Measurements from ENCODE around the gene SF1. TPM values are rescaled to one million over a fixed set of nuclear protein-coding genes. Genes with fewer than 3 reads are reported as not detected.
A peak's percentile ranks its signal among the peaks of the same experiment; 100 is the strongest.

Gene SF1
- total RNA-seq, 2 donors from 2014 or later, result 1,476 to 1,622 TPM

GRCh38 chr11:64722141-64723065 lies 55.9 kb downstream of the SF1 start:
- ATAC-seq (no peak), DNase-seq (no peak)
- Mint-ChIP-seq H3K4me3 (peak overlapping the region; percentile 70), H3K4me1 (peaks cover 22% of the 10 kb centered on the region), H3K27ac (no peak overlapping the region), H3K27me3 (peaks cover 36% of the 10 kb centered on the region), H3K36me3 (ENCODE audit: low read depth) (peaks cover 2% of the 10 kb centered on the region)
- no peaks in the 10 kb centered on the region for H3K9me3 ChIP-seq (ENCODE audit: control insufficient read depth, low read length, poor library complexity, severe bottlenecking)

- H3K9me3 ChIP-seq (ENCODE audit: control insufficient read depth, low read length, poor library complexity, severe bottlenecking), result no peaks in the 10 kb centered on the region
- no peak overlapping the region for H3K27ac Mint-ChIP-seq
- peaks cover 20% of the 10 kb centered on the region for H3K4me1 Mint-ChIP-seq
- no peak overlapping the region for H3K4me3 Mint-ChIP-seq
- ATAC-seq, result no peak
- H3K36me3 Mint-ChIP-seq (ENCODE audit: low read depth), result peaks cover 4% of the 10 kb centered on the region
- peaks cover 47% of the 10 kb centered on the region for H3K27me3 Mint-ChIP-seq
- DNase-seq, result no peak
Observed at GRCh38 chr11:64721359-64721699, 57.0 kb downstream of the SF1 start.

GRCh38 chr11:64720640-64721358 lies 57.5 kb downstream of the SF1 start:
- Mint-ChIP-seq H3K4me1 (peaks cover 20% of the 10 kb centered on the region), H3K27me3 (peaks cover 52% of the 10 kb centered on the region), H3K27ac (no peak overlapping the region), H3K4me3 (no peak overlapping the region), H3K36me3 (ENCODE audit: low read depth) (peaks cover 4% of the 10 kb centered on the region)
- ATAC-seq, result no peak
- H3K9me3 ChIP-seq (ENCODE audit: control insufficient read depth, low read length, poor library complexity, severe bottlenecking), result no peaks in the 10 kb centered on the region
- no peak for DNase-seq

- peaks cover 59% of the 10 kb centered on the region for H3K27me3 Mint-ChIP-seq
- H3K4me3 Mint-ChIP-seq, result peak overlapping the region; percentile 47
- H3K4me1 Mint-ChIP-seq, result peaks cover 15% of the 10 kb centered on the region
- H3K27ac Mint-ChIP-seq, result no peak overlapping the region
- no peaks in the 10 kb centered on the region for H3K9me3 ChIP-seq (ENCODE audit: control insufficient read depth, low read length, poor library complexity, severe bottlenecking)
- ATAC-seq (no peak), DNase-seq (no peak)
- peaks cover 4% of the 10 kb centered on the region for H3K36me3 Mint-ChIP-seq (ENCODE audit: low read depth)
Observed at GRCh38 chr11:64720167-64720566, 58.2 kb downstream of the SF1 start.

- ATAC-seq (no peak), DNase-seq (no peak)
- Mint-ChIP-seq H3K4me3 (no peak overlapping the region), H3K4me1 (peaks cover 14% of the 10 kb centered on the region), H3K27me3 (peaks cover 66% of the 10 kb centered on the region), H3K36me3 (ENCODE audit: low read depth) (peaks cover 4% of the 10 kb centered on the region), H3K27ac (no peak overlapping the region)
- no peaks in the 10 kb centered on the region for H3K9me3 ChIP-seq (ENCODE audit: control insufficient read depth, low read length, poor library complexity, severe bottlenecking)
Observed at GRCh38 chr11:64719406-64719805, 58.9 kb downstream of the SF1 start.

DNA sequence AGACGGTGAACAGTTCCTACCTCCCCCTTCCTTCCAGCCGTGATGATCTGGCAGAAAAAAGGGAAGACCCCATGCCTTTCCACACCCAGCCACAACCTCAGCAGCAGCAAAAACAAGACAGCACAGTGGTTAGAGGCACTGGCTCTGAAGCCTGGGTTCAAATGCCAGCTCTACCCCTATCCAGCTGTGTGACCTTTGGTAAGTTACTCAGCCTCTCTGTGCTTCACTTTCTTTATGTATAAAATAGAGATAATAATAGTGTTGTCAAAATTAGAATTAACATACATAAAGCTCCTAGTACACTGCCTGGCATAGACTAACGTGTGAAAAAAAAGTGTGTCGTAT lies 59.6 kb downstream of the SF1 start:
- Mint-ChIP-seq H3K4me3 (no peak overlapping the region), H3K4me1 (peaks cover 14% of the 10 kb centered on the region), H3K27me3 (peaks cover 73% of the 10 kb centered on the region), H3K36me3 (ENCODE audit: low read depth) (peaks cover 4% of the 10 kb centered on the region), H3K27ac (no peak overlapping the region)
- no peak for DNase-seq
- H3K9me3 ChIP-seq (ENCODE audit: control insufficient read depth, low read length, poor library complexity, severe bottlenecking), result no peaks in the 10 kb centered on the region
- ATAC-seq, result no peak

GRCh38 chr11:64718084-64718779 lies 60.1 kb downstream of the SF1 start:
- Mint-ChIP-seq H3K27me3 (peaks cover 73% of the 10 kb centered on the region), H3K4me3 (no peak overlapping the region), H3K4me1 (peaks cover 12% of the 10 kb centered on the region), H3K27ac (no peak overlapping the region), H3K36me3 (ENCODE audit: low read depth) (peaks cover 4% of the 10 kb centered on the region)
- no peaks in the 10 kb centered on the region for H3K9me3 ChIP-seq (ENCODE audit: control insufficient read depth, low read length, poor library complexity, severe bottlenecking)
- DNase-seq, result no peak
- no peak for ATAC-seq

- peaks cover 74% of the 10 kb centered on the region for H3K27me3 Mint-ChIP-seq
- peaks cover 10% of the 10 kb centered on the region for H3K4me1 Mint-ChIP-seq
- H3K9me3 ChIP-seq (ENCODE audit: control insufficient read depth, low read length, poor library complexity, severe bottlenecking), result no peaks in the 10 kb centered on the region
- H3K4me3 Mint-ChIP-seq, result no peak overlapping the region
- H3K36me3 Mint-ChIP-seq (ENCODE audit: low read depth), result peaks cover 2% of the 10 kb centered on the region
- H3K27ac Mint-ChIP-seq, result no peak overlapping the region
- ATAC-seq, result no peak
- no peak for DNase-seq
Observed at GRCh38 chr11:64717268-64717578, 61.1 kb downstream of the SF1 start.

DNA sequence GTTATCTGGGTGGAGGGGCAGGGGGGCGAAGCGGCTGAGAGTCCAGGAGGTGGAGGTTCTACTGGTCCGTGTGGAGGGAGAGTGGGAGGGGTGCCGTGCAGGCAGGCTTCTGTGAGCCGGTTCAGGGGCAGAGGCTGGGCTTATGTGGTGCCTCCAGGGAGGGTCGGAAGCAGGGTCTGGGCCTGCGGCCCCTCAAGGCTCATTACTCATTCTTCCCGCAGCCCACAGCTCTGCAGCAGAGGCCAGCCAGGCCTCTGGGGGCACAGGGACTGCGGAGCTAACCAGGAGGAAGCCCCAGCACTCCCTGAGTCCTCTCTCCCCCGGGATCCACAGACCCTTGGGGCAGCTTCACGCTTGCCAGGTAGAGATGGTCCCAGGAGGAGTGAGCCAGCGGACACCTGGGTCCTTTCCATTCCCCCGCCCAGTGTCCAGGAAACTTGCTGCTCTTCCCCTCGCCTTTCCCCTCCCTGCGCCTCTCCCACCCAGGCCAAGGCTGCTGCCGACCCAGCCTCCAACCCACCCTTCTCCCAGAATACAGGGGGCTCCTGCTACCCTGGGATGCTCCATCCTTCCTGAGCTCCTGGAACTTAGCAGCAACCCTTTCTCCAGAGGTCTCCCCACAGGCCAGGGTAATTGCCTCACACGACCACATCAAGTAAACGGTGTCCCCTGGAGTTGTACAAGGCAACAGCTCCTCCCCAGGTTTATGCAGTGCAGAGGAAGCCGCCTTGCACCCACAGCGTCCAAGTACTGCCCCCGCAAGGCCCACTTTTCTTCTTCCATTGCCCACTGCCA lies 61.7 kb downstream of the SF1 start:
- ATAC-seq, result no peak
- no peak overlapping the region for H3K4me3 Mint-ChIP-seq

DNA sequence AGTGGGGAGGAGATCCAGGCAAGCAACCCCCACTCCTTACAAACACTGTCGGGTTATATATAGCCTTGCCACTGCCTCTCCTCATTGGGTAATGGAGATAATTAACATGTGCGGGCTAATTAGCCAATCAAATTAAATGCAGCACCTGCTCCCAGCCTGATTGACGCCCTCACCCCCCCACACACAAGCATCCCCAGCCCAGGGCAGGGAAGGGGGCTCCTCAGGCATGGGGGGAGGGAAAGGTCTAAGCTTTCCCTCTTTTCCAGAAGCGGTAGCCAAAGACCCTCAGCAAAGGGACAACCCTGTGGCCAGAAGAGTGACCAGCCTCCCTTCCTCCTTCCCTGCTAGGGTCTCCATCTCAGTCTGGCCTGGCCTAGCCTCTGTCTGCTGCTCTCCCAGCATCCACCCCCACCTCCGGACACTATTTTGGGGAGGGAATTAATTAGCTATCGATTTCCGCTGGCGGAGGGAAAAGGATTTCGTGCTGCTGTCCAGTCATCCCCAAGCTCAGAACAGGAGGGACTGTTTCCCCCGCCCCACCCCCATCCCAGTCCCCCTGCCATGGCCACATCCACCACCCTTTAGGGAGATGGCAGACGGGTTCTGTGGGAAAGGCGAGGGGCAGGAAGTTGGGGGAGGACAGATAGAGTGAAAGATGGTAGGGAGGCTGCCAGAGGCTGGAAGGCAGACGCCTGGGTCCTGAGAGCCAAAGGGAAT lies 62.4 kb downstream of the SF1 start:
- no peaks in the 10 kb centered on the region for H3K9me3 ChIP-seq (ENCODE audit: control insufficient read depth, low read length, poor library complexity, severe bottlenecking)
- Mint-ChIP-seq H3K4me3 (no peak overlapping the region), H3K27me3 (peaks cover 76% of the 10 kb centered on the region), H3K27ac (no peak overlapping the region), H3K36me3 (ENCODE audit: low read depth) (peaks cover 10% of the 10 kb centered on the region), H3K4me1 (peaks cover 18% of the 10 kb centered on the region)
- ATAC-seq (no peak), DNase-seq (no peak)

More for the DNA sequence above, 61.7 kb downstream of the SF1 start:
- Mint-ChIP-seq H3K4me1 (peaks cover 15% of the 10 kb centered on the region), H3K27ac (no peak overlapping the region), H3K27me3 (peaks cover 74% of the 10 kb centered on the region), H3K36me3 (ENCODE audit: low read depth) (peaks cover 8% of the 10 kb centered on the region)
- DNase-seq, result no peak
- no peaks in the 10 kb centered on the region for H3K9me3 ChIP-seq (ENCODE audit: control insufficient read depth, low read length, poor library complexity, severe bottlenecking)

DNA sequence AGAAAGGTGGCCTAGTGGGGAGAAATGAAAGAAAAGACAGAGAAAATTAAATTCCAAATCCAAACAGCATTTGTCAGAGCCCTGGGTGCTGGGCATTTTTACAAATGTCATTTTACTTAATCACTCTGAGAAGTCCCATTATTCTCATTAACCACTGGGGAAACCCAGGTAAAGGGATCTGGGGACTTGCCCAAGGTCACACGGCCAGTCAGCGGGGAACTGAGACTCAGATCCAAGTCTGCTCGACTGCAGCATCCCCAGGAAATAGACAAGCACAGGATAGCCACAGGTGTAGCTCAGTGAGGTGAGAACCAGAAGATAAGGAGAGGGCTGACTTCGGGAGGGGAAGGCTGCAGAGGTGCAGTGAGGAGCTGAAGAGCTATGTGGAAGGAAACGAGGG lies 63.2 kb downstream of the SF1 start:
- ATAC-seq, result no peak
- H3K4me3 Mint-ChIP-seq, result no peak overlapping the region

GRCh38 chr11:64714666-64715065 lies 63.7 kb downstream of the SF1 start:
- Mint-ChIP-seq H3K36me3 (ENCODE audit: low read depth) (peaks cover 13% of the 10 kb centered on the region), H3K4me3 (no peak overlapping the region), H3K4me1 (peaks cover 21% of the 10 kb centered on the region), H3K27ac (peak overlapping the region; percentile 11), H3K27me3 (peaks cover 77% of the 10 kb centered on the region)
- no peak for ATAC-seq
- no peaks in the 10 kb centered on the region for H3K9me3 ChIP-seq (ENCODE audit: control insufficient read depth, low read length, poor library complexity, severe bottlenecking)
- DNase-seq, result no peak

More for the DNA sequence above, 63.2 kb downstream of the SF1 start:
- no peaks in the 10 kb centered on the region for H3K9me3 ChIP-seq (ENCODE audit: control insufficient read depth, low read length, poor library complexity, severe bottlenecking)
- peaks cover 20% of the 10 kb centered on the region for H3K4me1 Mint-ChIP-seq
- DNase-seq, result no peak
- H3K27ac Mint-ChIP-seq, result no peak overlapping the region
- H3K36me3 Mint-ChIP-seq (ENCODE audit: low read depth), result peaks cover 12% of the 10 kb centered on the region
- peaks cover 76% of the 10 kb centered on the region for H3K27me3 Mint-ChIP-seq
